AG09319 (cell line): Measurements from ENCODE around the gene COPS3.
A peak's percentile ranks its signal among the peaks of the same experiment; 100 is the strongest.

Source experiments
- DNase-seq: peaks from one replicate; pipeline ENCODE4 v3.0.0-alpha.2; 2010; ENCODE audit warnings: low read depth; ENCODE audit errors: extremely low read depth
- CTCF ChIP-seq: IDR thresholded peaks from 2 replicates; pipeline ENCODE4 v1.5.1; 2011; ENCODE audit warnings: low read depth, mild to moderate bottlenecking, inconsistent platforms, low read length, moderate library complexity

Gene COPS3

GRCh38 chr17:17280613-17281549, at the start of gene COPS3:
Gene COPS3 (minus strand): TSS chr17:17281246. CDS start chr17:17281186, 60 bp downstream.
- no peak for TF ChIP-seq CTCF
- peak; percentile 93 for DNase-seq

- no peak for TF ChIP-seq CTCF
- no peak for DNase-seq
Observed at GRCh38 chr17:17328251-17328650, 47.2 kb upstream of the COPS3 start.

GRCh38 chr17:17326275-17326875, 45.3 kb upstream of the COPS3 start:
- TF ChIP-seq CTCF: no peak
- no peak for DNase-seq

GRCh38 chr17:17325816-17326215, 44.8 kb upstream of the COPS3 start:
- DNase-seq: no peak
- no peak for TF ChIP-seq CTCF

- DNase-seq: no peak
- TF ChIP-seq CTCF: no peak
Observed at GRCh38 chr17:17325228-17325627, 44.2 kb upstream of the COPS3 start.

GRCh38 chr17:17324616-17325015, 43.6 kb upstream of the COPS3 start:
- DNase-seq: no peak
- TF ChIP-seq CTCF: no peak
